HG03378 (cell line): ENCODE data around the gene TEX48.

ENCODE experiments used
- ATAC-seq: cut with Tn5 transposase; IDR thresholded peaks from one replicate; pipeline ENCODE4 v1.9.1; 2021; ENCODE audit warnings: mild to moderate bottlenecking, moderate library complexity; ENCODE audit not compliant: unreplicated experiment

TEX48 gene

DNA sequence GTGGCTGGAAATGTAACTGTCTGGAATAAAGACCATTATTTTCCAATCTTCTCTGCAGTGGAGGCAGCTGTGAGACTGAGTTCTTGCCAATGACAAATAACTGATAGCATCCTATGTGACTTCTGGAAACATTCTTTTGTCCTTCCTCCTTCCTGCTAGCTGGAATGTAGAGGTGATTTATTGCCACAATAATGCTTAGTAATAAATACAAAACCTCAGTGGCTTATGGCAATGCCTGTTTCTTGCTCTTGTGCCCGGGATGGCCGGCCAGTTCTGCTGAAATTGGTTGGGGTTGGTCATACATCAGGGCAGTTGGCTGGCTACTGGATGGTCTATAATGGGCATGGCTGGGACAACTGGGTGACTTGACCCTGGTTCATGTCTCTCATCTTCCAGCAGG, 12.2 kb upstream of the TEX48 start:
- ATAC-seq = no peak

DNA sequence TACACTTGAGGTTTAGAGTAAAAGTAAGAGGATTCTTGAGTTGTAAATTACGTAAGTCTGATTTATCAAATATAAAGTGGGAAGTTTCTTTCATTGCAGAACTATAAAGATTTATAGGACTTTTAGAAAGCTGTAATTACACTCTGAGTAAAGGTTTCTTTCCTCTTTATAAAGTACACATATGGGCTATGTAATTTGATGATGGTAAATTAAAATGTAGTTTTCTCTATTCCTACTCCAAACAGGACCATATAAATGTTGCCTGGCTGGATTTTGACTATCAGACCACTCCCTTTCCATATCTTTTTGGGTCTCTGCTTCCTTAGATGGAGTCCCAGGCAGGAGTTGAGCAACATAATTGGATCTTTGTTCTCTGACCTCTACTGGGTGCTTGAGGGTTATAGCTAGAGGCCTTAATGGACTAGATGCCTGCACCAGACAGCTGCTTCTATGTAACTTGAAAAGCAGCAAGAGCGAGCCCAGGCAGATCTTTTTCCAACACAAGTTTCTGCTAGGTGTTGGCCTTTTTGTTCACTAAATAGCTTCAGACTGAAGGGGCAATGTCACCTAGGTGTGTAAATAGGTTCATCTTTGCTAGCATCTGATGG, 11.4 kb upstream of the TEX48 start:
- no peak for ATAC-seq

DNA sequence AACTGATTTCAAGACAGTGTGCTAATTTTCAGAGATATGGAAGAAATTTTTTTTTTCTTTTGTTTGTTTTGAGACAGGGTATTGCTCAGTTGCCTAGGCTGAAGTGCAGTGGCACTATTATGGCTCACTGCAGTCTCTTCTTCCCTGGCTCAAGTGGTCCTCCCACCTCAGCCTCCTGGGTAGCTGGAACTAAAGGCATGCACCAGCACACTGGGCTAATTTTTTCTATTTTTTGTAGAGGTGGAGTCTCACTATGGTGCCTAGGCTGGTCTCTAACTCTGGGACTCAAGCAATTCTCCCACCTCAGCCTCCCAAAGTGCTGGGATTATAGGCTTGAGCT, 9.9 kb upstream of the TEX48 start:
- no peak for ATAC-seq

DNA sequence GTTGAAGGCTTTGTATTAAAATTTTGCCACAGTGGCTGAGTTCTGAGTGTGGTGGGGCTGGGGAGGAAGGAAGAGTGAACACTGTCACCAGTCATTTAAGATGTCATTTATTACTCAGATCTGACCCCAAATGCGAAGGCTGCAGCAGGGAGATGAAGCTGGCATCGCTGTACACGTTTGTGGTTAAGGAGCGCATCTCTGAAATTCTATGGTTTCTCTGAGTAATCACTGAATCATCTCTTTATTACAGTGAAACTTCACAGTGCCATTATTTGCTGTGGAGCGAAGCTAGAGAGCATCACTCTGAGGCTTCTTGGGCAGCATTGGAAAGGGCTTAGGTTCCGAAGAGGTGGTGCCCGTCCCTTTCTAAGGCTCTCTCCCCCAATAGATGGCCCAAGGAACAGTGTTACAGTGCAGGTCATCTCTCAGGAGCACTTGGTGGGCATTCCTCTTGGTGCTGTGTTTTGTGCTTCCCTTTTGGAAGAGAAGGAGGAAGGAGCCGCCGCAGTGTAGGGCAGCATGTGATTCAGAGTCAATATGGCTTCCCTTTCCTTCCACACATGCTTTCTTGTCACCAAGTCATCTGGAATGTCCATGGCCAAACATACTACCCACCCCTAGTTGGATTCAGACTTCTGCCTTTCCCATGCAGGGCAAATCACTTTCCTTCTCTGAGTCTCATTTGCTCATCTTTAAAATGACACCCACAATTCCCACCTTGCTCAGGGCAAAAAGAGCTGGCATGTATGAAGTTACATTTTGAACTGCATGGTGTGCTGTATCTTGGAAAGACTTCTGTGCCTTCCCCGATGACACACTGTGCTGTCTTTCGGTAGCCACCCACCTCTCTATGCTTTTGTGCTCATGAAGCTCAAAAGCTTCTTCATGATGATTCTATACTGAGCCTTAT, 9.3 kb upstream of the TEX48 start:
- peak; percentile 83 for ATAC-seq

DNA sequence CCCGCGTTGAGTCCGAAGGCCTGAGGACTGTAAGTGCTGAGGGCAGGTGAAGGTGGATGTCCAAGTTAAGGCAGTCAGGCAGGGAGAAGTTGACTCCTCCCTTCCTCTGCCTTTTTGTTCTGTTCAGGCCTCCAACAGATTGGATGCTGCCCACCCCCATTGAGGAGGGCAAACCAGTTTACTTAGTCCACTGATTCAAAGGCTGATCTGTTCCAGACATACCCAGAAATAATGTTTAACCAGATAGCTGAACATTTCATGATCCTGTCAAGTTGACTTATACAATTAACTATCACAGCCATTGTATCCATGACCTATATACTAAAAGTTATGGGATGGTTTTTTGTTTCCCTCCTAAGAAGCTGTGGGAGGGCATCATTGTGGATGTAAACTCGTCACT, 8.3 kb upstream of the TEX48 start:
- no peak for ATAC-seq

DNA sequence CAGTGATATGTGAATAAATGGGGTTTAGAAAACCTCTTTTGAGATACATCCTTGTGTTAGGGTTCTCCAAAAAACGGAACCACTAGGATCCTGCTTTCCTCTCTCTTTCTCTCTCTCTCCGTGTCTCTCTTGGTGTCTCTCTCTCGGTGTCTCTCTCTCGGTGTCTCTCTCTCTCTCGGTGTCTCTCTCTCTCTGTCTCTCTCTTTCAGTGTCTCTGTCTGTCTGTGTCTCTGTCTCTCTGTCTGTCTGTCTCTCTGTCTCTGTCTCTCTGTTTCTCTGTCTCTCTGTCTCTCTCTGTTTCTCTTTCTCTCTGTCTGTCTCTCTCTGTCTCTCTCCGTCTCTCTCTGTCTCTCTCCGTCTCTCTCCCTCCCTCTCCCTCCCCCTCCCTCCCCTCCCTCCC, 7.8 kb upstream of the TEX48 start:
- no peak for ATAC-seq

DNA sequence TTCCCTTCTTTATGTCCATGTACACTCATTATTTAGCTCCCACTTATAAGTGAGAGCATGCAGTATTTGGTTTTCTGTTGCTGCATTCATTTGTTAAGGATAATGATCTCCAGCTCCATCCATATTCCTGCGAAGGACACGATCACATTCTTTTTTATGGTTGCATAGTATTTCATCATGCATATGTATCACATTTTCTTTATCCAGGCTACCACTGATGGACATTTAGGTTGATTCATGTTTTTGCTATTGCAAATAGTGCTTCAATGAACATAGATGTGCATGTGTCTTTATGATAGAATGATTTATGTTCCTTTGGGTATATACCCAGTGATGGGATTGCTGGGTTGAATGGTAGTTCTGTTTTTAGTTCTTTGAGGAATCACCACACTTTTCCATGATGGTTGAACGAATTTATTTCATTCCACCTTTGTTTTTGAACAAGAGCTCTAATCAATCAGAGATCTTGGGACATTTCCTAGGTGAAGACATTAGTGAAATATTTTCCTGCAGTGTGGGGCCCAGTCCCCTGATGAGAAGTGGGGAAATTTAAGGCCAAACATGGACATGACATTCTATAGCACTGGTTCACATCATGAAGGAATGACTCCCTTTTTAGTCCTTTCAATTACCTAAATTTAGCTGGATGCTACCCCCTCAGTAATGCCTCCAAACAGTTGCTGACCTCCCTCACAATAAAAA, 7.1 kb upstream of the TEX48 start:
- no peak for ATAC-seq

DNA sequence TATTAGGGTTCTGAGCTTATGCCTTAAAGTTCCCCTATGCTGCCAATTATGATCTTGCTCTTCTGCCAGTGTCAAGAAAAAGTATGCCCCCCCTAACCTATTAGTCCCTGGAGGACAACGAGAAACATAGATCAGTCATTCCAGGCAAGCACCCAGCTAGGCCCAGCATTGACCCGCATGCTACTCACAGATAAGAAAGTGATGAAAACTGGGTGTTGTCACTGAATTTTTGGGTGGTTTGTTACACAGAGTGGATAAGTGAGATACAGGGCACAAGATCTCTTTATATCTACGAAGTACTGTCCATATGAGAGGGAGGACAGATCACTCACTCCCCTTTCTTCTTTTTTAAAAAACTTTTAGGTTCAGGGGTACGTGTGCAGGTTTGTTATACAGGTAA, 6.4 kb upstream of the TEX48 start:
- ATAC-seq = no peak

DNA sequence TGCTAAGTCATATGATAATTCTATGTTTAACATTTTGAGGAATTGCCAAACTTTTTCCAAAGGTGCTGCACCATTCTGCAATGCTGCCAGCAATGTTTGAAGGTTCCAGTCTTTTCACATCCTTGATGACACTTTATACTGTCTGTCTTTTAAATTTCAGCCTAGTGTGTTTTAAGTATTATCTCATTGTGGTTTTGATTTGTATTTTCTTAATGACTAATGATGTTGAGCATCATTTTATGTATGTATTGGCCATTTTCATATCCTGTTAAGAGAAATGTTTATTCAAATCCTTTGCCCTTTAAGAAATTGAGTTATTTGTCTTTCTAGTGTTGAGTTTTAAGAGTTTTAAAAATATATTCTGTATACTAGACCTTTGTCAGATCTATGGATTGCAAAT, 5.0 kb upstream of the TEX48 start:
- ATAC-seq = no peak

DNA sequence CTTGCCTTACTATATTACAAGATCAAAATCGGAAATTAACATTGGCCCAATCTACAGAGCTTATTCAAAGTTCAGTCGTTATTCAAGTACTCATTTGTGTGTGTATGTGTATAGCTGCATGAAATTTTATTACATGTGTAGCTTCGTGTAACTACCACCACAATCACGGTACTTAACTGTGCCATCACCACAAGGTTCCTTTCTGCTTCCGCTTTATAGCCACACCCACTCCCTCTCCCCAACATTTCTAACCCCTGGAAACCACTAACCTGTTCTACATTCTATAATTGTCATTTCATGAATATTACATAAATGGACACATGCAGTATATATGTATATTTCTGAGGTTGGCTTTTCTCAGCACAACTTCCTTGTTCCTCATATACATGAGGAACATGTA, 4.0 kb upstream of the TEX48 start:
- ATAC-seq = no peak

DNA sequence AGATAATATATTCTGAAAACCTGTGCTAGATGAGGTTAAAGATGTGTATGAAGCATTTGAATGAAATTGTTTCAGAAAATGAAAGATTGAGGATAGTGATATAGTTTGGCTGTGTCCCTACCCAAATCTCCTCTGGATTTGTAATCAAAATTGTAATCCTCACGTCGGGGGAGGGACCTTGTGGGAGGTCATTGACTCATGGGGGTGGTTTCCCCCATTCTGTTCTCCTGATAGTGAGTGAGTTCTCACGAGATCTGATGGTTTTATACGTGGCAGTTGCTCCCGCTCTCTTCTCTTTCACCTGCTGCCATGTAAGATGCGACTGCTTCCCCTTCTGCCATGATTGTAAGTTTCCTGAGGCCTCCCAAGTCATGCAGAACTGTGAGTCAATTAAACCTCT, 2.0 kb upstream of the TEX48 start:
- no peak for ATAC-seq

DNA sequence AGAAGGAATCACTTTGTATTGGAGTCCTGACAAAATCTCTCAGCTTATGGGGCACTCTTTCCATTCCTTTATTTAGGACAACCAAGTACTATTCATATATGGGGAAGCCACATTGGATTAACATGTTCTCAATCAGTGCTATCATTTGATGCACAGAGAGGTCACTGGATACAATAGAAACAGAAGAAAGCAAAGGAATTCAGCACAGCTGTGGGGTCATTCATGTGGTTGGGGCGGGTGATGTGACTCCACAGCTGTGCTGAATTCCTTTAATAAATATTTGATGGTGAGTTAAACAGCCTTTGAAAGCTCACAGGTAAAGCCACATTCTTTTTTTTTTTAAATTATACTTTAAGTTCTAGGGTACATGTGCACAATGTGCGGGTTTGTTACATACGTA, 854 bp upstream of the TEX48 start:
- no peak for ATAC-seq

DNA sequence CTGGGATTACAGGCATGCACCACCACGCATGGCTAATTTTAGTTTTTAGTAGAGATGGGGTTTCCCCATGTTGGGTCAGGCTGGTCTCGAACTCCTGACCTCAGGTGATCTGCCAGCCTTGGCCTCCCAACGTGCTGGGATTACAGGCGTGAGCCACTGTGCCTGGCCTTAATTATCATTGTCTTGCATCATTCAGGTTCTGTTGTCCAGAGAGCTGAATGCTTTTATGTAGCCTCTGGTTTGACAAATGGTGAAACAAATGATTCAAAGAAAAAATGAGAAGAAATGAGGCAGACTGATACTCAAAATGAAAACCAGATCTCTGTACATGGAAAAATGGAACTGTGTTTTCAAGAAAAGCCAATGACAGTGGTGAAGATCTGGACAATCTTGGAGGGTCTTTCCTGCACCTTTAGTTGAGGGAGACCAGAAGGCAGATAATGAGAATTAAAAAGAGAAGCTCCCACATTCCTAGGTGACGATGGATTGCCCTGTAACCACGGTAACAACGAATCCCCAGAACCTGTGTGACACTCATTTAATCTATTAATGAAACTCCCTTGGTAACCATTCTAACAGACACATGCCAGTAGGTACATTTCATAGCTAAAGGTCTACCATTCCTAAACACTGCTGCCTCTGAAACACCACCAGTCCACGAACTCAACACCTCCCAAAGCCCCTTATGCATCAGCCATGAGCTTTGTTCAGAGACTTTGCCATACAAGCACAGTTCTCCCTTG, 1.6 kb downstream of the TEX48 start:
- no peak for ATAC-seq

DNA sequence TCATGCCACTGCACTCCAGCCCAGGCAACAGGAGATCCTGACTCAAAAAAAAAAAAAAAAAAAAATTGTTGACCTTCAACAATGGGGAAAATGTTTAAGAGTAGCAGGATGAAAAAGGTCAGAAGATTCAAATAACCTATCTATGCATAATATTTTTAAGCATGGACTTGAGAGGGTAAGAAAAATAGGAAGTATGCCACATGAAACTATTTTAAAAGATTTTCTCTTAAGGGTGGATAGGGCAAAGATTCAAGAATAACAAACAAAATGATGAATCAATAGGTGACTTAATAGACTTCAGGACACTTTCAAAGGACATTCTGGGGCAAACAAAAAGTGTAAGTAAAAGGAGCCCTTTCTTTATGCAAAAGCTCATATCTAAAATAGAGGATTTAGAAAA, 3.2 kb downstream of the TEX48 start:
- ATAC-seq = no peak

DNA sequence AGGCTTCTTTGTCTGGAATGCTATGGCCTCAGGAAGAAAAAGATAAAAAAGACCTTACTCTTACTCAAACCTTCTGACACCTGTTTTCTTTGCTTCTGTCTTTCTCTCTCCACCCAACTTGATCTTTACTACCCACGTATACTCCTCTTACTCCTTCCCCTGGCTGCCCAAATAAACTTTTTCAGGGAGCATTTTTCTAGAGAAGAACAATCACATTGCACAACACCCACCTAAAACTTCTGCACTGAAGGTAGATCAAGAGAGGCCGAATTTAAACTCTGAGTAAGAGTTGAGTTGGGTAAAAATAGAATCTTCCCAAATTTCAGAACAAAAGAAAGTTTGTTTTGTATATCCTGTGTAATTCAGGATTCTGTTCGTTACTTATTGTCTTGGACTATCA, 3.9 kb downstream of the TEX48 start:
- ATAC-seq = no peak

DNA sequence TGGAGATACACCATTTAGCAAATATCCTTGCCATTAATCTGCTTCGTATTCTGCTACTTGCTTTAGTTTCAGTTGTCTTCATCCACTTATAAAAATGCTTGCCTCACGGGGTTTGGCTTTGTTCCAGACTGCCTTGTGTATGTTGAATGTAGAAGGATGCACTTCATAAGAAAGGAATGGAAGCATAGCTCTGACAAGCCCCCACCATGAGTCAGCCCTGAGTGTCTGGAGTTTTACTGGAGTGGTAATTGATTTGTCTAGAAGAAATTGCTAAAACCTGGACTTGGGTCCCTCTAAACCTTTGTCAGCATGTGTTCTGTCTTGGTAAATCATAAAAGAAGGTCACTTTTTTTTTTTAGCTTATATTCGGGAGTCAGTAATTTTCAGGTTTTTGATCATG, 4.6 kb downstream of the TEX48 start:
- ATAC-seq = no peak

DNA sequence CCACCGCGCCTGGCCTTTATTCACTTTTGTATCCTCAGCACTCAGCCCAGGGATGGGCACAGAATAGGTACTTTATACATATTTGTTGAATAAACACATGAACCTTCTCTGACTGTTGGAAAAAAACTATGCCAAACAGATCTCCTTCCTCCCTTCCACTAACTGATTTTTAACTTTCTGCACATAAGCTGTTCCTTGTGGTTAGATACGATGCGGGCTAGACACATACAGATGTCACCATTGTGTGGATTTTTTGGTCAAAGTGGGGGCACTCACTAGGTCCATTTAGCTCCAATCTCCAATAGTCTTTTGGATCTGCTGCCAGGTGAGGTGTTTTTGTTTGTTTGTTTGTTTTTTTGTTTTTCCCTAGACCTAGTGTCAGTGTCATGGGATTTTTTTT, 5.1 kb downstream of the TEX48 start:
- no peak for ATAC-seq

DNA sequence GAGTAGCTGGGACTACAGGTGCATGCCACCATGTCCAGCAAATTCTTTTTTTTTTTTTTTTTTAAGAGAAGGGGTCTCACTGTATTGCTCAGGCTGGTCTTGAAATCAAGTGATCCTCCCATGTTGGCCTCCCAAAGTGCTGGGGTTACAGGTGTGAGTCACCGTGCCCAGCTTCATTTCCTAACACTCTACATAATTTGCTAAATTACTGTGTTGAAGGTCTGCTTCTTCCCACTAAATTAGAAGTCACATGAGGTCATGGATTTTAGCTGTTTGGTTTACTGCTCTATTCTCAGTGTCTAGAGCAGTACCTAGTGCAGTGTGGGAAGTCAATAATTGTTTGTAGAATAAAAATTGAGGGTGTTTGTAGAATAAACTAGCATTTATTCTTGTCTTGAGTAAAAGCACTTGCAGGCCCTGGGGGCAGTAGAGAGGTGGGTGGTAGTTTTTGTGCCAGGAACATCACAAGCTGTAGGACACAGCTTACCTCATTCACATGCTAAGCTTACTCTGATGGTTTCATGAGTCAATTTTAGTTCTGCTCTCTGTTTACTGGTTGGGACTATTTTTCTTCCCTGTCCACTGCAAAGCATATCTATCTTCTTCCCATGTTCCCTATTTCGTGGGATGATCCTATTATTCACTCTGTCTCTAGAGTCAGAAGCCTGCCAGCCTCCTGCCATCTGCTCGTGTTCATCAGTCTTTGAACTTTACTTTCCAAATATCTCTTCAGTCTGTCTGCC, 7.0 kb downstream of the TEX48 start:
- ATAC-seq = no peak

DNA sequence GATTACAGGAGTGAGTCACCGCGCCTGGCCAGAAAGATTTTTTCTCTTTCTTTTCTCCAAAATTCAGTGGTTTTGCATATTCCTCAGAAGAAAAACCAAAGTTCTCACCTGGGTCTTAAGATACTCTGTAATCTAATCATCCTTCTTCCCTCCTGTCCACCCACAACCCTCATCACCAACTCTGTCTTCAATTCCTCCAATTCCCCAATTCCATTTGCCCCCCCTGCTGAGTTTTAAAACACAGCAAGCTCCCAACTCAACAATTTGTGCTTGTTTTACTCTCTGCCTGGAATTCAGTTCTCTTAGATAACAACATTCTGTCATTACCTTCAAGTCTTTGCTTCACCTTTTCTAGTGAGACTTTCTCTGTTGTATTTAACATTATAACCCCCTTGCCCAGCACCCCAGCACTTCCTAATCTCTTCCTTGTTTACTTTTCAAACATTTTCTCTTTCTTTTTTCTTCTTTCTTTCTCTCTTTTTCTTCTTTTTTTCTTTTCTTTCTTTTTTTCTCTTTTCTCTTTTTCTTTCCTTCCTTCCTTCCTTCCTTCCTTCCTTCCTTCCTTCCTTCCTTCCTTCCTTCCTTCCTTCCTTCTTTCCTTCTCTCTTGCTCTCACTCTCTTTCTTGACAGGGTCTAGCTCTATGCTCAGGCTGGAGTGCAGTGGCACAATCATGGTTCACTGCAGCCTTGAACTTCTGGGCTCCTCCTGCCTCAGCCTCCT, 7.8 kb downstream of the TEX48 start:
- no peak for ATAC-seq

DNA sequence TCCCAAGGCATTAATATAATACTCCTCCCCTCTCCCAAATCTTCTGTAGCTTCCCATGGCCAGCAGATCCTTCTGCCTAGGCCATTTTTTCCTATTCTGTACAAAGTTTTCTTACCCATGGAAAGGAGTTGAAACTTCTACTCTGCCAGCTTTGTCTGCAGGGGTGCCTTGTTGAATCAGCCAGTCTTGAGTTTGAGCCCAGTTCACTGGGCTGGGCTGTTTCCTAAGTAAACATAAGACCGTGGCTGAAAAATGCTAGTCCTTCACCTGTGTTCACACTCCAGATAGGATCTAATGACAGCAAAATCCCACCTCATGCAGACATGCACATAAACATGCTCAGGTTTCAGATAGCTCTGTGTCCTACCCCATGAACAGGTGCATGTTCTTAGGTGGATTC, 10.4 kb downstream of the TEX48 start:
- ATAC-seq = no peak
